Esophagus muscularis mucosa (tissue), 4 donors: ENCODE measurements around the gene POU3F3. TPM values are rescaled to one million over a fixed set of nuclear protein-coding genes. Genes with fewer than 3 reads are reported as not detected.

Experiments used
- DNase-seq: peaks from one replicate; pipeline ENCODE4 v3.0.0-alpha.2; 2017; ENCODE audit errors: extremely low spot score
- H3K27ac ChIP-seq, 4 donors: fragments of 200-600 bp; sonication (generic); replicated peaks in 1 of 4; 1 replicate in 3 of 4; 2 replicates in 1 of 4; pipeline ENCODE4 v1.5.1; 2016 to 2019; ENCODE audit warnings: mild to moderate bottlenecking in 1 of 4
- H3K27me3 ChIP-seq, 4 donors: fragments of 200-600 bp; sonication (generic); one replicate each; pipeline versions ENCODE4 v1.5.1 to v1.6.0; 2016 to 2019
- H3K36me3 ChIP-seq, 4 donors: fragments of 200-600 bp; sonication (generic); one replicate each; pipeline ENCODE4 v1.5.1; 2016 to 2019
- H3K4me1 ChIP-seq, 4 donors: fragments of 200-600 bp; sonication (generic); one replicate each; pipeline ENCODE4 v1.5.1; 2016 to 2019
- H3K4me3 ChIP-seq, 4 donors: fragments of 200-600 bp; sonication (generic); 1 replicate in 2 of 4; 2 replicates in 2 of 4; pipeline ENCODE4 v1.5.1; 2016 to 2019; ENCODE audit warnings: mild to moderate bottlenecking in 4 of 4, moderate library complexity in 1 of 4
- H3K9me3 ChIP-seq, 4 donors: fragments of 200-600 bp; sonication (generic); 1 replicate in 3 of 4; 2 replicates in 1 of 4; pipeline ENCODE4 v1.5.1; 2016 to 2019
- EP300 ChIP-seq: sonication (generic); formaldehyde crosslinking; IDR thresholded peaks from one replicate; pipeline ENCODE4 v1.6.1; 2017; ENCODE audit warnings: antibody characterized with exemption
- POLR2A ChIP-seq: fragments of 450-650 bp; IDR thresholded peaks from one replicate; pipeline ENCODE4 v1.6.1; 2017; ENCODE audit warnings: antibody characterized with exemption, moderate library complexity, mild to moderate bottlenecking, low read depth
- POLR2AphosphoS5 ChIP-seq, 2 donors: sonication (generic); formaldehyde crosslinking; IDR thresholded peaks; one replicate each; pipeline ENCODE4 v1.6.1; 2017; ENCODE audit warnings: antibody characterized with exemption in 2 of 2
- WGBS: methylation state at CpG from one replicate; pipeline ENCODE4 v1.1.5; 2018; 5-methylcytosine and 5-hydroxymethylcytosine counted together
- intact Hi-C: fragments of 100-400 bp; cut with DNase I; formaldehyde crosslinking; loops from one replicate; pipeline ENCODE4 v1.15.1; 2023
- total RNA-seq, 4 donors: library from RNA; depleted of rRNA; stranded (reverse); fragments of >200 nt; gene quantifications; one replicate each; pipeline versions ENCODE4 v1.1.0 to v1.2.1, GENCODE V29; 2016
- TF ChIP-seq, protein P1 (sequence below), 3 experiments: fragments of 200-600 bp in 2 of 3; fragments of 450-650 bp in 1 of 3; sonication (generic) in 2 of 3; IDR thresholded peaks; one replicate each; pipeline ENCODE4 v1.5.1; 2017 to 2019; ENCODE audit warnings: antibody characterized with exemption in 3 of 3, mild to moderate bottlenecking in 2 of 3, moderate library complexity in 1 of 3

Gene POU3F3
- total RNA-seq, 4 donors from 2014 or later = 0.11 TPM; not detected in 3

- Histone ChIP-seq H3K4me1 (peaks cover 12 to 21% (median 21%) of the 10 kb centered on the region in 4 donors), H3K36me3 (no peaks in the 10 kb centered on the region), H3K4me3 (no peak overlapping the region), H3K27ac (no peak overlapping the region), H3K9me3 (no peaks in the 10 kb centered on the region), H3K27me3 (peaks cover 0 to 98% (median 22%) of the 10 kb centered on the region in 4 donors)
- WGBS = 85% methylated on average over 6 of the region's 6 CpGs
- no peak for DNase-seq
- intact Hi-C loops = no loop called here
- TF ChIP-seq POLR2A = no peak
- no peak for TF ChIP-seq EP300
Measured at GRCh38 chr2:104874230-104874629, 20.3 kb downstream of the POU3F3 start.

DNA sequence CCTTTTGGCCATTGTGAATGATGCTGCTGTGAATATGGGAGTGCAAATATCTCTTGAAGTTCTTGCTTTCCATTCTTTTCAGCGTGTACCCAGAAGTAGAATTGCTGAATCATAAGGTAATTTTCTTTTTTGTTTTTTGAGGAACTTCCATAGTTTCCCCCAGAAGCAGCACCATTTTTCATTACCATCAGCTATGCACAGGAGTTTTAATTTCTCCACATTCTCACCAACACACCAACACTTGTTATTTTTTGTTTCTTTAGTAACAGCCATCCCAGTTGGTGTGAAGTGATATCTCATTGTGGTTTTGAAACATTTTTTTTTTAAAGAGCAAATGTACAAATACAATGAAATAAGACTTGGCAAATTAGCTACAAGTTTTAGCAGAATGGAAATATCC lies 21.3 kb downstream of the POU3F3 start:
- Histone ChIP-seq H3K4me1 (peaks cover 12 to 21% (median 21%) of the 10 kb centered on the region in 4 donors), H3K27me3 (peaks cover 0 to 98% (median 17%) of the 10 kb centered on the region in 4 donors), H3K4me3 (no peak overlapping the region), H3K36me3 (no peaks in the 10 kb centered on the region), H3K27ac (no peak overlapping the region), H3K9me3 (no peaks in the 10 kb centered on the region)
- DNase-seq = no peak
- intact Hi-C loops = no loop called here
- TF ChIP-seq POLR2A = no peak
- no peak for TF ChIP-seq EP300
- no peak for TF ChIP-seq POLR2AphosphoS5 (IDR thresholded peaks at IDR 0.05)
- TF ChIP-seq, protein P1, sequence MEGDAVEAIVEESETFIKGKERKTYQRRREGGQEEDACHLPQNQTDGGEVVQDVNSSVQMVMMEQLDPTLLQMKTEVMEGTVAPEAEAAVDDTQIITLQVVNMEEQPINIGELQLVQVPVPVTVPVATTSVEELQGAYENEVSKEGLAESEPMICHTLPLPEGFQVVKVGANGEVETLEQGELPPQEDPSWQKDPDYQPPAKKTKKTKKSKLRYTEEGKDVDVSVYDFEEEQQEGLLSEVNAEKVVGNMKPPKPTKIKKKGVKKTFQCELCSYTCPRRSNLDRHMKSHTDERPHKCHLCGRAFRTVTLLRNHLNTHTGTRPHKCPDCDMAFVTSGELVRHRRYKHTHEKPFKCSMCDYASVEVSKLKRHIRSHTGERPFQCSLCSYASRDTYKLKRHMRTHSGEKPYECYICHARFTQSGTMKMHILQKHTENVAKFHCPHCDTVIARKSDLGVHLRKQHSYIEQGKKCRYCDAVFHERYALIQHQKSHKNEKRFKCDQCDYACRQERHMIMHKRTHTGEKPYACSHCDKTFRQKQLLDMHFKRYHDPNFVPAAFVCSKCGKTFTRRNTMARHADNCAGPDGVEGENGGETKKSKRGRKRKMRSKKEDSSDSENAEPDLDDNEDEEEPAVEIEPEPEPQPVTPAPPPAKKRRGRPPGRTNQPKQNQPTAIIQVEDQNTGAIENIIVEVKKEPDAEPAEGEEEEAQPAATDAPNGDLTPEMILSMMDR (IDR thresholded peaks at IDR 0.05) = no peak
- WGBS = 67% methylated on average over 1 of the region's 1 CpG

- WGBS = 60% methylated on average over 14 of the region's 14 CpGs
- Histone ChIP-seq H3K27me3 (peaks cover 0 to 98% (median 11%) of the 10 kb centered on the region in 4 donors), H3K4me1 (peaks cover 12 to 18% (median 18%) of the 10 kb centered on the region in 4 donors), H3K27ac (no peak overlapping the region), H3K36me3 (no peaks in the 10 kb centered on the region), H3K4me3 (no peak overlapping the region), H3K9me3 (no peaks in the 10 kb centered on the region)
- intact Hi-C loops = no loop called here
- TF ChIP-seq EP300 (no peak), POLR2AphosphoS5 (IDR thresholded peaks at IDR 0.05) (no peak), POLR2A (no peak)
- TF ChIP-seq, protein P1 (IDR thresholded peaks at IDR 0.05) = no peak
- no peak for DNase-seq
Measured at GRCh38 chr2:104876606-104877570, 23.0 kb downstream of the POU3F3 start.

GRCh38 chr2:104878863-104879512 lies 25.1 kb downstream of the POU3F3 start:
- TF ChIP-seq POLR2AphosphoS5 (IDR thresholded peaks at IDR 0.05) = no peak
- TF ChIP-seq, protein P1 (IDR thresholded peaks at IDR 0.05) = no peak
- no peak for TF ChIP-seq POLR2A
- TF ChIP-seq EP300 = no peak
- no peak overlapping the region for H3K27ac ChIP-seq
- H3K4me3 ChIP-seq = no peak overlapping the region
- intact Hi-C loops = no loop called here
- no peak for DNase-seq
- H3K27me3 ChIP-seq = peaks cover 0 to 96% (median 6%) of the 10 kb centered on the region in 4 donors
- 74% methylated on average over 11 of the region's 11 CpGs for WGBS
- H3K9me3 ChIP-seq = no peaks in the 10 kb centered on the region
- no peaks in the 10 kb centered on the region for H3K4me1 ChIP-seq
- H3K36me3 ChIP-seq = no peaks in the 10 kb centered on the region

DNA sequence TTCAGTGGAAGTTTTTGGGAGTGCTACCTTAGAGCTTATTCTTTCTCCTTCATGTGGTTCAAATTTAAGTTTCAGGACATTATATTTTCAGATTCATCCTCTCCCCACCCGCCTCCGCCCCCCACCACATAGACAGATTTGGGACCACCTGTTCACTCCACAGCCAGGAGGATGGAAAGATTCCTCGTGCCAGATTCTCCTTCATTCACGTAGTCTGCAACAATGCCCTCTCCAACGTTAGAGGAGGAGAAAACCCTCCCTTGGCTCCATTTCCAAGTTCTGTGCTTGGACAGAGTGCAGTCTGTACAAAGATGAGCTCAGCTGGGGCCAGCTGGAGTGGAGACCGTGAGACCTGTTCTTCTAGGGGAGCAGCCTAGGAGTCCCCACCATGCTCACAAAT lies 26.2 kb downstream of the POU3F3 start:
- Histone ChIP-seq H3K36me3 (no peaks in the 10 kb centered on the region), H3K4me1 (no peaks in the 10 kb centered on the region), H3K4me3 (no peak overlapping the region), H3K27me3 (peaks cover 0 to 96% (median 6%) of the 10 kb centered on the region in 4 donors), H3K9me3 (no peaks in the 10 kb centered on the region), H3K27ac (no peak overlapping the region)
- 54% methylated on average over 5 of the region's 6 CpGs for WGBS
- intact Hi-C loops = no loop called here
- DNase-seq = no peak
- TF ChIP-seq POLR2A = no peak
